HCT116 (cell line): Measurements from ENCODE around the gene SLC35G3. TPM values are rescaled to one million over a fixed set of nuclear protein-coding genes. Genes with fewer than 3 reads are reported as not detected.
"Not testable (repeated sequence)": the region's sequence is repeated elsewhere in the genome, so short reads cannot be mapped to it uniquely, and the experiment has no call there.

ENCODE experiments used
- ATAC-seq: fragments of 200-7000 bp; cut with Tn5 transposase; 2 replicates; pipeline ENCODE4 v1.9.1; 2020; ENCODE audit warnings: mild to moderate bottlenecking, moderate library complexity
- BruUV-seq: library from RNA; stranded (reverse); fragments of 400-500 nt; replicated peaks from 2 replicates; lab custom pipeline; 2021; lab: Mats Ljungman, UMichigan
- CTCF ChIA-PET: fragments of 300-600 bp; sonication (Branson Sonifier 250); formaldehyde crosslinking; loops from one replicate; lab custom pipeline; 2021; ENCODE audit warnings: antibody characterized with exemption; lab: Charles Lee
- POLR2A ChIA-PET: fragments of 300-600, 350-600 bp; sonication (Branson Sonifier 250); formaldehyde crosslinking; loops from one replicate; lab custom pipeline; 2021; ENCODE audit warnings: antibody characterized with exemption; lab: Charles Lee
- RAD21 ChIA-PET, 2 experiments: fragments of 300-600 bp; sonication (Branson Sonifier 250); formaldehyde crosslinking; loops; one replicate each; lab custom pipeline; 2023; ENCODE audit warnings: low total read pairs in 2 of 2; ENCODE audit not compliant: uncharacterized antibody in 2 of 2, unreplicated experiment in 2 of 2, low non-redundant PET in 1 of 2; lab: Charles Lee
- DNase-seq: peaks from one replicate; pipeline ENCODE4 v3.0.0-alpha.2; 2010; ENCODE audit warnings: low read depth, low spot score
- H2AFZ ChIP-seq: fragments of 200-600 bp; shearing (Covaris generic), sonication (generic); 2 replicates; pipeline ENCODE4 v1.6.1; 2017; ENCODE audit warnings: low read depth, mixed run types, mixed read lengths, antibody characterized with exemption, low read length; ENCODE audit not compliant: poor library complexity, severe bottlenecking
- H3K27ac ChIP-seq: 2 replicates; pipeline ENCODE4 v1.5.1; 2012; ENCODE audit warnings: low read depth, low read length
- H3K27me3 ChIP-seq: fragments of 200-600 bp; sonication (generic); 2 replicates; pipeline ENCODE4 v1.6.1; 2016; ENCODE audit warnings: mixed run types, low read length, mixed read lengths; ENCODE audit not compliant: insufficient read depth
- H3K36me3 ChIP-seq, 2 experiments: fragments of 200-500 bp in 1 of 2; fragments of 200-600 bp in 1 of 2; sonication (Bioruptor generic) in 1 of 2; sonication (generic) in 1 of 2; 2 replicates each; pipeline versions ENCODE4 v1.5.1 to v1.6.1; 2014 to 2016; ENCODE audit warnings: low read length in 2 of 2, inconsistent platforms in 1 of 2, mixed read lengths in 1 of 2, mixed run types in 1 of 2; ENCODE audit not compliant: insufficient read depth in 2 of 2, control insufficient read depth in 1 of 2
- H3K4me1 ChIP-seq, 2 experiments: fragments of 200-600 bp in 1 of 2; sonication (generic) in 1 of 2; 2 replicates each; pipeline versions ENCODE4 v1.5.1 to v1.6.1; 2012 to 2017; ENCODE audit warnings: low read length in 2 of 2, inconsistent platforms in 1 of 2, mild to moderate bottlenecking in 1 of 2, mixed read lengths in 1 of 2, mixed run types in 1 of 2, moderate library complexity in 1 of 2; ENCODE audit not compliant: insufficient read depth in 2 of 2, control insufficient read depth in 1 of 2
- H3K4me2 ChIP-seq: fragments of 200-600 bp; sonication (generic); 2 replicates; pipeline ENCODE4 v1.6.1; 2017; ENCODE audit warnings: mixed run types, low read length, mixed read lengths
- H3K4me3 ChIP-seq, 2 experiments: fragments of 200-600 bp in 1 of 2; sonication (generic) in 1 of 2; replicated peaks in 1 of 2; 2 replicates each; pipeline ENCODE4 v1.5.1; 2011 to 2016; ENCODE audit warnings: low read length in 2 of 2, control low read depth in 1 of 2, low read depth in 1 of 2, mild to moderate bottlenecking in 1 of 2, mixed read lengths in 1 of 2, mixed run types in 1 of 2
- H3K79me2 ChIP-seq: fragments of 200-600 bp; sonication (generic); 2 replicates; pipeline ENCODE4 v1.6.1; 2017; ENCODE audit warnings: mild to moderate bottlenecking, mixed run types, low read length, moderate library complexity, mixed read lengths; ENCODE audit not compliant: insufficient read depth
- H3K9ac ChIP-seq: fragments of 200-600 bp; sonication (generic); 2 replicates; pipeline ENCODE4 v1.6.1; 2016; ENCODE audit warnings: low read length, mixed read lengths
- H3K9me2 ChIP-seq: fragments of 200-600 bp; sonication (generic), shearing (Covaris generic); 2 replicates; pipeline ENCODE4 v1.6.1; 2017; ENCODE audit warnings: mixed run types, mild to moderate bottlenecking, moderate library complexity; ENCODE audit not compliant: insufficient read depth
- H3K9me3 ChIP-seq, 2 experiments: fragments of 200-500 bp in 1 of 2; fragments of 200-600 bp in 1 of 2; sonication (Bioruptor generic) in 1 of 2; sonication (generic) in 1 of 2; 2 replicates each; pipeline ENCODE4 v1.6.1; 2014 to 2017; ENCODE audit warnings: low read length in 2 of 2, mixed read lengths in 2 of 2, inconsistent platforms in 1 of 2, low read depth in 1 of 2, mild to moderate bottlenecking in 1 of 2, mixed run types in 1 of 2, moderate library complexity in 1 of 2; ENCODE audit not compliant: control insufficient read depth in 1 of 2, insufficient read depth in 1 of 2
- H4K20me1 ChIP-seq: fragments of 200-600 bp; sonication (generic), shearing (Covaris generic); 2 replicates; pipeline ENCODE4 v1.6.1; 2017; ENCODE audit warnings: mixed run types, mild to moderate bottlenecking, moderate library complexity; ENCODE audit not compliant: insufficient read depth
- ATF3 ChIP-seq: IDR thresholded peaks from 2 replicates; pipeline ENCODE4 v1.6.1; 2012
- CBX3 ChIP-seq: IDR thresholded peaks from 2 replicates; pipeline ENCODE4 v1.6.1; 2012; ENCODE audit warnings: low read depth
- CEBPB ChIP-seq: IDR thresholded peaks from 2 replicates; pipeline ENCODE4 v1.6.1; 2012; ENCODE audit warnings: low read depth
- CTCF ChIP-seq, 3 experiments: fragments of 200-600 bp in 1 of 3; sonication (generic) in 1 of 3; IDR thresholded peaks in 2 of 3; conservative IDR thresholded peaks in 1 of 3; 2 replicates each; pipeline ENCODE4 v1.5.1; 2012 to 2017; ENCODE audit warnings: low read depth in 2 of 3, low read length in 2 of 3, antibody characterized with exemption in 1 of 3, borderline replicate concordance in 1 of 3, control low read depth in 1 of 3, mild to moderate bottlenecking in 1 of 3, mixed read lengths in 1 of 3, mixed run types in 1 of 3, moderate library complexity in 1 of 3; ENCODE audit not compliant: insufficient read depth in 1 of 3
- EGR1 ChIP-seq: IDR thresholded peaks from 2 replicates; pipeline ENCODE4 v1.6.1; 2012; ENCODE audit warnings: low read depth
- ELF1 ChIP-seq: IDR thresholded peaks from 2 replicates; pipeline ENCODE4 v1.6.1; 2012; ENCODE audit warnings: low read depth, borderline replicate concordance
- EZH2 ChIP-seq: fragments of 200-600 bp; sonication (generic); IDR thresholded peaks from 2 replicates; pipeline ENCODE4 v1.6.1; 2017; ENCODE audit warnings: antibody characterized with exemption, mixed run types
- EZH2phosphoT487 ChIP-seq: fragments of 200-600 bp; IDR thresholded peaks from 2 replicates; pipeline ENCODE4 v1.6.1; 2018; ENCODE audit warnings: antibody characterized with exemption, borderline replicate concordance
- FOSL1 ChIP-seq: IDR thresholded peaks from 2 replicates; pipeline ENCODE4 v1.6.1; 2012; ENCODE audit warnings: low read depth
- JUND ChIP-seq: IDR thresholded peaks from 2 replicates; pipeline ENCODE4 v1.6.1; 2012
- MAX ChIP-seq: IDR thresholded peaks from 2 replicates; pipeline ENCODE4 v1.6.1; 2012
- POLR2A ChIP-seq: IDR thresholded peaks from 2 replicates; pipeline ENCODE4 v1.7.0; 2011; ENCODE audit warnings: borderline replicate concordance; ENCODE audit not compliant: insufficient read depth, insufficient read length; ENCODE audit errors: extremely low read depth
- RAD21 ChIP-seq: IDR thresholded peaks from 2 replicates; pipeline ENCODE4 v1.6.1; 2012; ENCODE audit warnings: low read depth, mild to moderate bottlenecking
- REST ChIP-seq: IDR thresholded peaks from 2 replicates; pipeline ENCODE4 v1.6.1; 2012; ENCODE audit warnings: low read depth
- SP1 ChIP-seq: IDR thresholded peaks from 2 replicates; pipeline ENCODE4 v1.6.1; 2012; ENCODE audit warnings: low read depth
- SRF ChIP-seq: IDR thresholded peaks from 2 replicates; pipeline ENCODE4 v1.6.1; 2012; ENCODE audit warnings: low read depth
- YY1 ChIP-seq: IDR thresholded peaks from 2 replicates; pipeline ENCODE4 v1.6.1; 2011; ENCODE audit warnings: low read length, low read depth, moderate library complexity, mild to moderate bottlenecking; ENCODE audit not compliant: insufficient replicate concordance; ENCODE audit errors: extremely low read depth
- ZNF274 ChIP-seq: fragments of 200-500 bp; sonication (Bioruptor generic); IDR thresholded peaks from 2 replicates; pipeline ENCODE4 v1.6.1; 2014; ENCODE audit warnings: mild to moderate bottlenecking, low read depth, low read length, inconsistent platforms
- intact Hi-C: fragments of 100-400 bp; cut with micrococcal nuclease; formaldehyde crosslinking; loops from 2 replicates; pipeline ENCODE4 v1.10.0; 2022
- total RNA-seq: library from RNA; stranded (reverse); gene quantifications from one replicate; pipeline ENCODE4 v1.2.1, GENCODE V29; 2021; ENCODE audit not compliant: unreplicated experiment

Gene SLC35G3
- total RNA-seq, 1 experiment from 2014 or later: not detected

- intact Hi-C loops: no loop called here
- no peaks in the 10 kb centered on the region for H4K20me1 ChIP-seq
- no peak for DNase-seq
- ChIA-PET CTCF (no interaction called here), POLR2A (no interaction called here), RAD21 (no interaction called here)
- H3K4me3 ChIP-seq: no peak overlapping the region
- H3K9me2 ChIP-seq: no peaks in the 10 kb centered on the region
- ATAC-seq: no peak
- no peaks in the 10 kb centered on the region for H3K9me3 ChIP-seq
- H3K4me1 ChIP-seq: no peaks in the 10 kb centered on the region
- TF ChIP-seq ZNF274: no peak
- no peak for TF ChIP-seq CEBPB
- no peak for TF ChIP-seq ELF1
- no peak for TF ChIP-seq EGR1
- TF ChIP-seq SP1: no peak
- TF ChIP-seq EZH2phosphoT487: no peak
- no peak for TF ChIP-seq SRF
- no peak for TF ChIP-seq YY1
- no peak for TF ChIP-seq RAD21
- TF ChIP-seq EZH2: no peak
- no peak for TF ChIP-seq JUND
- no peak for TF ChIP-seq CBX3
- TF ChIP-seq POLR2A: no peak
- TF ChIP-seq FOSL1: no peak
- no peak for TF ChIP-seq CTCF (IDR thresholded peaks at IDR 0.05 in 2 of 3, conservative IDR thresholded peaks at IDR 0.05 in 1 of 3; ENCODE audit: borderline replicate concordance in 1 of 3, insufficient read depth in 1 of 3, low read depth in 2 of 3, low read length in 2 of 3)
- TF ChIP-seq REST: no peak
- TF ChIP-seq ATF3: no peak
- no peak for TF ChIP-seq MAX
- H3K4me2 ChIP-seq: no peak overlapping the region
- no peaks in the 10 kb centered on the region for H3K36me3 ChIP-seq
- BruUV-seq: no TSS peak
- no peaks in the 10 kb centered on the region for H3K79me2 ChIP-seq
- H2AFZ ChIP-seq: no peak overlapping the region
- no peaks in the 10 kb centered on the region for H3K27me3 ChIP-seq
- no peak overlapping the region for H3K9ac ChIP-seq
- no peak overlapping the region for H3K27ac ChIP-seq
Measured at GRCh38 chr17:35152421-35153140, 41.6 kb downstream of the SLC35G3 start.

- DNase-seq, H3K4me2 ChIP-seq, H4K20me1 ChIP-seq, H3K79me2 ChIP-seq, H3K9me3 ChIP-seq, H2AFZ ChIP-seq, H3K4me3 ChIP-seq, H3K36me3 ChIP-seq, intact Hi-C loops, BruUV-seq, H3K27ac ChIP-seq, CTCF ChIA-PET, H3K4me1 ChIP-seq, ATAC-seq, RAD21 ChIA-PET, H3K27me3 ChIP-seq, H3K9ac ChIP-seq, H3K9me2 ChIP-seq: not testable (repeated sequence)
- POLR2A ChIA-PET: interaction anchor here (0.6 kb wide), 1 partner anchor 141 kb away, joined by 3 read pairs; no protein-coding TSS in a partner anchor
Measured at GRCh38 chr17:35151080-35151479, 43.1 kb downstream of the SLC35G3 start.
